GM18867 (cell line): ENCODE data around the gene PACS2.

ENCODE experiments used
- ATAC-seq: cut with Tn5 transposase; IDR thresholded peaks from one replicate; pipeline ENCODE4 v1.9.1; 2021; ENCODE audit warnings: mild to moderate bottlenecking, moderate library complexity; ENCODE audit not compliant: unreplicated experiment

The PACS2 gene

DNA sequence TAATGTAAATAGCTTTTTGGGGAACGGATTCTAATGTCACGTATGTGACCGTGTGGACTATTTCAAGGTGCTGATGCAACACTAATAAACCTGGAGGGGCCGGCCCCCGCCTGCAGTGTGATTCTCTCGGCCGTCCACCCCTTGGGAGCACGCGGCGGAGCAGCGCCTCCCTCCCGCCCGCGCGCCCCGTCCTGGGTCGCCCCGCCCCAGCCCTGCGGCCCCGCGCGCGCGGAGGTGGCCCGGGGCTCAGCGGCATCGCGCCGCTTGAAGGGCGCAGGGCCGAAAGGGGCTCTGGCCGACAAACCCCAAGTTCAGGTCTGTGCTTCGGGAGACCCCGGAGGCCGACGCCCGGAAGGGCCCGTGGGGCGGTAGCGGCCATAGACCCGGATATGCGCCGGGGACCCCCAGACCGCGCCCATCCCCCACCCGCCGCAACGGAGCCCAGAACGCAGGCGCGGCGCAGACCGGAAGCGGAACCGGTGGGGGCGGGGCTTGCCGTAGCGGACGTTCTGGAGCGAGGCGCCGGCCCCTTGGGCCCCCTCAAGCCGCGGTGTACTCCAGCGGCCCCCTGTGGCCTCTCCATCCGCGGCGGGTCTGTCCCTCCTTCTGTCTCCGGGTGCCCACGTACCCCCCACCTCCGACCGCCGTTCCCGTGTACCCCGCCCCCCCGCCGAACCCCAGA, 83.6 kb downstream of the PACS2 start, which contains the start of gene TEX22:
TSS of gene TEX22 (plus strand) at position 495 of the 682 bp plus-strand sequence. CDS start 803 bp downstream, outside the sequence.
- ATAC-seq, result peak; percentile 80

GRCh38 chr14:105398726-105399465, 84.3 kb downstream of the PACS2 start:
- peak; percentile 41 for ATAC-seq

GRCh38 chr14:105399466-105399775, 84.9 kb downstream of the PACS2 start:
- no peak for ATAC-seq

GRCh38 chr14:105400016-105400415, 85.5 kb downstream of the PACS2 start:
- no peak for ATAC-seq

- no peak for ATAC-seq
Measured at GRCh38 chr14:105401699-105402098, 87.2 kb downstream of the PACS2 start.

DNA sequence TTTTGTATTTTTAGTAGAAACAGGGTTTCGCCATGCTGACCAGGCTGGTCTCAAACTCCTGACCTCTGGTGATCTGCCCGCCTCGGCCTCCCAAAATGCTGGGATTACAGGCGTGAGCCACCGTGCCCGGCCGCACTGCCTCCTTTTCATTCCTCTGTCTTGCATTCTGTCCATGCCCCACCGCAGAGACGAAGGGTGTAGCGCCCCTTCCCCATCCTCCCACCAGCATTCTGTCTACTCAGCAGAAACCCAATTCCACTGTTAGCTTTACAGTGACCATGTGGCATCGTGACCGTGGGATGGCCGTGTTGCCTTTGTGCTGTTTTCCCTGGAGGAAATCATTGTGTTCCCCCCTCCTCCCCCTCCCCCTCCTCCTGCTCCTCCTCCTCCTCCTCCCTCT, 94.0 kb downstream of the PACS2 start:
- ATAC-seq, result no peak

DNA sequence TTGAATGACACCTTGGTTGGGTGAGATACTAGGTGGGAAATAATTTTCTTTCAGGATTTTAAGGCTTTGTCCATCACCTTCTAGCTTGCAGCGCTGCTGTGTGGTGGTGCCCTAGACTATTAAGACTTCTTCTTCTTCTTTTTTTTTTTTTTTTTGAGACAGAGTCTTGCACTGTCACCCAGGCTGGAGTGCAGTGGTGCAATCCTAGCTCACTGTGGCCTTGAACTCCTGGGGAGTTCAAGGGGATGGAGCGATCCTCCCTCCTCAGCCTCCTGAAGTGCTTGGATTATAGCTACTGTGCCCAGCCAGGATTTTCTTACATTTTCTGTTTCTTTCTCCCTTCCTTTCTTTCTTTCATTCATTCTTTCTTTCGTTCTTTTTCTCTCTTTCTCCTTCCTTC, 94.8 kb downstream of the PACS2 start:
- no peak for ATAC-seq

- ATAC-seq, result no peak
Measured at GRCh38 chr14:105410642-105411016, 96.1 kb downstream of the PACS2 start.

DNA sequence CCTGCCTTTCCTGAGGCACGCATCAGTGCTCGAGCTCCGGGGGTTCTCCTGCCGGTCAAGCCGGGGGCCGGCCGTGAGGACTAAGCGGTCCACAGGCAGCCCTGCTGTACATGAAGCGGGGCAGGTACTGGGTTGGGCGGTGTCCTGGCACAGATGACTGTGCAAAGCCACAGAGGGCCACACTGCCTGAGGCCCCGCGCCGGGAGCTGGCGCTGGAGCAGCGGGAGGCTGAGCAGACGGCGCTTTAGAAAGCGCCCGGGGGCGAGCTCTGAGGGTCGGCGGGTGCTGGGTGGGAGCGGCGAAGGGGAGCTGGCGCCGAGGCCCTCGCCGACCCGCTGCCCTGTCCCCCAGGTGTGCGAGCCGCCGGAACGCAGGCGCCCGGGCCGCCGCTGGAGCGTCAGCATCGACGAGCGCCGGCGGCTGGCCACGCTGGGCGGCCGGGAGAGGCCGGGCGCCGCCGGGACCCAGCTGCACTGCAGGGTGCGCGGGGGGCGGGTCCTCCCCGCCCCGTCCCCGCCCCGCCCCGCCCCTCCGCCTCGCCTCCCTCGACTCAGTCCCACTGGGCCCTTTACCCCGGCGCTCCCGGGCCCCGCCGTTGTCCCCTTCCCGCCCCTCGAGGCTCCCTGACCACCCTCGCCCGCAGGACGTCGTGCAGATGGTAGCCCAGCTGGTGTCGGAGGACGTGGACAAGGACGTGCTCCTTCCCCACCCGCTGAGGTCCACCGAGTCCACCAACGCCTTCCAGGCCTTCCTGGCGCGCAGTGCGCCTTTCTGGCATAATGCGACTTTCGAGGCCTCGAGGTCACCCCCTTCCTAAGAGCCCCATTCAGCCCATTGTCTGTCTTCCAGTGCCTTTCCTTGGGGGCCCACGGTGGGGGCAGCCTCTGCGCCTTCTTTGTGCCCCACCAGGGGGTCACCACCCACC, 96.7 kb downstream of the PACS2 start:
- no peak for ATAC-seq

DNA sequence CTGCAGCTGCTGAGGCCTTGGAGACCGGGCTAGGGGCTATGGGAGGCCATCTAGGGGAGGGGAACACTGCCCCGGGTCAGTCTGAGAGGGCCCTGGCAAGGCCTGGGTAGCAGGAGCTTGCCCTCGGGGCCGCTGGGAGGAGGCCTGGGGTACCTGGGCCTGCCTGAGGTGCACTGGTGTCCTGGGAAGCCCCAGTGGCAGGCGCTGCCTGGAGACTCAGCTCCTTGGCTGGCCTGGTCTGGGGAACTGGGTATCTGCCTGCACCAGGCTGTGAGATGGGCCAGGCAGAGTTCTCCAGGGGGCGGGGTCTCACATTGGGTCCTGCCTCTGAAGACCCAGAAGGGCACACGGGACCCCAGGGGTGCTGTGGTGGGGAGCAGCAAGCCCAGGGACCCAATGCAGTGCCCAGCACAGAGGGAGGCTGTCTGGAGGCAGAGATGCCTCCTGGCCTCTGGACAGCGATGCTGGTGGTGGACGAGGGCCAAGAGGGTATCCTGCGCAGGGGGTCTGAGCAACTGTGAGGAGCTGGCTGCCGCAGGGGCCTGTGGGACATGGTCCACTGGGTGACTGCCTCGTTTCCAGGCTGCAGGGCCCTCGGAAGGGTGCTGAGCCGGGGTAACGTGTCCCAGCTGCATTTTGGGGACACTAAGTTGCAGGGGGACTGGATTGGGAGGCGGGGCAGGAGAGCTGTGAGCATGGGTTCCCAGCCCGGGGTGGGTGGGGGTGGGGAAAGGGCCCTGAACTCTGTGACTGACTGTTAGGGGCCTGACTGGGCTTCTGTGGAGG, 97.6 kb downstream of the PACS2 start:
- no peak for ATAC-seq

DNA sequence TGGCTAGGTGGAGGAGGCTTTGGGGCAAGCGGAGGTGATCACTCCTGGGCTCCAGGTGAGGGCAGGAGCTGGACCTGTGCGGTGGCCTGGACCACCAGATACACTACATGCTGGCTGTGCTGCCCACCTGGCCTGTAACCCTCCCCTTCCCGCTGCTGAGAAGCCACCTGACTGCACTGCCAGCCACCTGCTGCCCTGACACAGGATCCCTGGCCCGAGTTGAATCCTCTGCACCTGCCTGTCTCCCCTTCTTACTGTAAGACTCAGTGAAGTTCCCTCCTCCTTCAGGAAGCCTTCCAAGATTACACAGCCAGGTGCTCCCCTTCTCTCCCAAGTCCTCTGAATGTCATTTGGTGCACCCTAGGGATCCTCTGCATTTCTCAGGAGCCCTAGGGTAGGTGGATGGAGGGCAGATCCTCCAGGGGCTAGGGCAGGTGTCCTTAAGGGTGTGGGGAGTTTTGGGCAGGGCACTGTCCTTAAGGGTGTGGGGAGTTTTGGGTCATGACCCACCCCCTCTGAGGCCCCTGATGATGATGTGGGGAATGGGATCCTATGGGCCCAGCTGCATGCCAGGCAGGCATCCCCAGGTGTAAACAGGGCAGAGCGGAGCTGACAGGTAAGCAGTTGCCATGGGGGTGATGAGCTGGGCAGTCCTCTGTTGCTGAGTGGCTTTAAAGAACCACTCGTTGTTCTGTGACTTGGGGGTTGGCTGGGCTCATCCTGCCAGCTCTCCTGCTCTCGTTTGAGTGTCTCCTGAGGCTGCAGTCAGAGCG, 98.4 kb downstream of the PACS2 start:
- no peak for ATAC-seq

DNA sequence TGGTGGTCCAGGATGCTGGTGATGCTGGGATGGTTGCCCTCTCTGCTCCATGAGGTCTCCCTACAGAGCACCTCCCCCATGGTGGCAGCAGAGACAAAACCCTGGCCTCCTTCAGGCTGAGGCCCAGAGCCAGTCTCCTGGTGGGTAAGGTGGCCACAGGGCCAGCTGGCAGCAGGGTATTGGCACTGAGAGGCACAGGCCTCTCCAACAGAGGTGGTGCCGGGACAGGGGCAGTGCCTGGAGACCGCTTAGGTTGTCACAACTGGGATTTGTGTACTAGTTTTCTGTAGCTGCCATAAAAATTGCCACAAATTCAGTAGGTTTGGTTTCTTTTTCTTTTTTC, 99.0 kb downstream of the PACS2 start:
- ATAC-seq, result no peak

GRCh38 chr14:105414456-105415371, 100.2 kb downstream of the PACS2 start:
- ATAC-seq, result peak; percentile 48

DNA sequence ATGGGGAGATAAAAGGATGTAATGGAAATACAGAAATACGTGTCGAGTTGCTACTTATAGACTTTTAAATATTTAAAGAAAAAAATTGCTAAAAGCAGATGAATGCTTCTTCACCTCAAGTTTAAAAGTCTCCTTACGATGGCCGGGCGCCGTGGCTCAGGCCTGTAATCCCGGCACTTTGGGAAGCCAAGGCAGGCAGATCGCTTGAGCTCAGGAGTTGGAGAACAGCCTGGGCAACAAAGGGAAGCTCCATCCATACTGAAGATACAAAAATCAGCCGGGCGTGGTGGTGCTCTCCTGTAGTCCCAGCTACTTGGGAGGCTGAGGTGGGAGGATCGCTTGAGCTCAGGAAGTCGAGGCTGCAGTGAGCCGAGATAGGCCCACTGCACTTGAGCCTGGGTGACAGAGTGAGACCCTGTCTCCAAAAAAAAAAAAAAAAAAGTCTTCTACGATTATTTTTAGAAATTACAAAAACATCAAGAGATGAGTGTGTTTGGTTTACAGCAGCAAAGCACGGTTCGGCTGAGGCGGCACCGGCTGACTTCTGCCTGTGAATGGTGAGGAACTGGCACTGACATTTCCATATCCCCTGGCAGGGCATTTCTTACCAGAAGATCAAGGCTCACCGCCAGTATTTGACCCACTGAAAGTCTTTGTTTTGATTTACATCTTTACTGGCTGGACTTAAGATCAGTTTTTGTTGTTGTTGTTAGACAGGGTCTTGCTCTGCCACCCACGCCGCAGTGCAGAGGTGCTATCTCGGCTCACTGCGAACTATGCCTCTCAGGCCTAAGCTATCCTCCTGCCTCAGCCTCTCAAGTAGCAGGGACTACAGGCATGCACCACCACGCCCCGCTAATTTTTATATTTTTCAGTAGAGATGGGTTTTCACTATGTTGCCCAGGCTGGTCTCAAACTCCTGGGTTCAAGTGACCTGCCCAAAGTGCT, 101.2 kb downstream of the PACS2 start:
- ATAC-seq, result no peak

- no peak for ATAC-seq
Measured at GRCh38 chr14:105416671-105417070, 102.1 kb downstream of the PACS2 start.

GRCh38 chr14:105417690-105418121, 103.2 kb downstream of the PACS2 start:
- no peak for ATAC-seq

DNA sequence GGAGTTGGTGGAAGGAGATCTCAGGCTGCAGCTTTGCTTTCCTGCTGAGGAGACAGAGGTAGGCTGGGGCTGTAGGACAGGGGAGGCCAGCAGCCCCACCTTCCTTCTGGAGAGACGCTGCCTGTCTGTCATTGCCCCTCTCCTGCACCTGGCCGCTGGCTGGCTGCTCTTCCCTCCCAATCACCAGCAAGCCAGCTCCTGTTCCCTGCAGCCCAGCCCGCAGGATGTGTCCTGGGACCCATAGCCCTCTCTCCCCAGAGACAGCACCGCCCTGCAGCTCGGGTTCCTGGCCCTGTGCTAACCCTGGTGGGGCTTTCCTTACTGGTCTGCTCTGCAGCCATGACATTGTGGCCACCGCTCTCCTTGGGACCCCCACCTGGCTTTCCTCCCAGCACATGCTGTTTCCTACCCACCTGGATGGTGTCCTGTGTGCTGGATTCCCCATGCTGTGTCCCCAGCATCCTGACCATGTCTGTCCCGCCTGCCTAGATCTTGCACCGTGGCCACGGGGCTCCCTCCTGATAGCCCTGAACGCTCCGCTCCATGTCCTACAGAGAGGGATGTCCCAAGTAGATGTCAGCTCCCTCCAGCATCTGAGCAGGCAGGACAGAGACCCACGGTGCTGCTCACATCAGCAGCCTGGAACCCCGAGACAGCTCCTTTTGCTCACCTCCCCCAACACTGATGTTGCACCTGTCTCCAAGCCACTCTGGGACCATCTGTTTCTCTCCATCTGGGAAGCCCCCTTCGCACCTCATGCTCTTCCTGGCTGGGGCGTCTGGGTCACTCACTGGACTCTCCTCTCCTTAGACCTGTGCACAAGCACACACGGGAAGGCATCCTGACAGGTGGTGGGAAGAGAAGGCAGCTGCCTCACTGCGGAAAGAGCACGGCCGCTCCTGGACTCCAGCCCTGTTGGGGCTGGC, 104.0 kb downstream of the PACS2 start:
- ATAC-seq, result no peak
